Activated T-cell treated with anti-CD3 and anti-CD28 coated beads for 48 hours (primary cell): ENCODE measurements around the gene DNAAF2.
"Not testable (repeated sequence)": the region's sequence is repeated elsewhere in the genome, so short reads cannot be mapped to it uniquely, and the experiment has no call there.

Experiments used
- DNase-seq: peaks from one replicate; pipeline ENCODE4 v3.0.0-alpha.2; 2020; ENCODE audit warnings: low read depth

Gene DNAAF2

GRCh38 chr14:49622022-49622607, 12.9 kb downstream of the DNAAF2 start:
- DNase-seq: no peak

- peak; percentile 55 for DNase-seq
Measured at GRCh38 chr14:49621114-49621881, 13.7 kb downstream of the DNAAF2 start.

DNA sequence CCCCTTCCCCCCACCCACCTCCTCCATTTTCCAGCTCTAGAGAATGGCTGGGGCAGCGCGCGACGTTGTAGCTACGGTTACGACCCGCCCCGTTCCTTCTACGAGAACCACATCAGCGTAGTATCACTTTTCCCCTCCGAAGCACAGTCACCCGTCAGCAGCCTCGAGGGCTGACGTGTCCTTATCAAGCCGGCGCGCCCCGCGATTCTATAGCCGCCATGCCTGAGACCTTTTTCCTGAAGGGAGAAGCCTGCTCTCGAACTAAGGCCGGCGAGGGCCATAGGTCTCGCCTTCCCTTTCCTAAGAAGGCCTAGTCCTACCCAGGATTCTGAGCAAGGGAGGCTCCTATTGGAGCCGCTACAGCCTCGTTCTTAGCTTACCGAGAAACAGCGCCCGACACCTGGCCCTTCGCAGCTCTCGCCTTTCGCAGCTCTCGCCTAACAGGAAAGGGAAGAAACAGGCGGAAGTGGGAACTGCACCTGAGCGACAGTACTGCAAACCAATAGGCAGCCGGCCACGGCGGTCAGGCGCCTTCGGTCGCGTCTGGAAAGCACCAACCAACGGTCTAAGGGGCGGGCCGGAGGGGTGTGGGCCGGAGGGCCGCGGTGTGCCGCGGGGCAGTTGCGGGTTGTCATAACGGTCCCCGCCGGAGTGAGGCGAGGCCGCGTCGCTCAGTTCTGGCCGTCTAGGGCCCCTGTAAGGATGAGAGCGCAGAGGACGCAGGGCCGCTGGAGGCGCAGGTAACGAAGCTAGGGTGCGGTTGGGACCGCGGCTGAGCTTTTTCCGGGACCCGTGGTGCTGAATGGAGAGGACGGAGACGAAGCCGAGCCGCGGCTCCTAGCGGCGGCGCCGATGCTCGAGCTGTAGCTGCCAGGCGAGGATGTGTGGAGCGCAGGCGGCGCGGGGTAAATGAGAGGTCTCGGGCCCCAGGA, 14.6 kb downstream of the DNAAF2 start, which contains the start of the genes MGAT2 and RPL36AL:
Gene MGAT2 (plus strand): TSS at position 618 of the 932 bp plus-strand sequence. CDS start 470 bp downstream, outside the sequence.
Gene RPL36AL (minus strand): TSS at position 445 of the 932 bp plus-strand sequence. CDS start 1,522 bp downstream, outside the sequence.
- DNase-seq: peak; percentile 93

DNA sequence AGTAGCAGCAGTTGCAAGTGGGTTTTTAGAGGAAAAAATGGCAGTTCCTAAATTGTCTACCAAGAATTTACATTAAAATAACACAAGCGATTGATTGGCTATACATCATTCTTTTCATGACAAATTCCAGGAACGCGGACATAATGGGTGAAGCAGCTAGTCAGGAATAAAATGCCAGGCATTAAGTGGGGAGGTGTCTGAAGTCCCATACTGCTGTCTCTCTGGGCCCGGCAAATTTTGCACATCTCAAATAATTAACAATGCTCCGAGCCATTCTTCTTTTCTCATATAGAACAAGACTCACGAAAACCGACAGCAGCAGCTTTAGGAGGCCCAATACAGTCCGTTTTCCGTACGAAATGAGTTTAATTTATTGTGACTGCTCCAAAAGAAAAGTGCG, 15.3 kb downstream of the DNAAF2 start:
- no peak for DNase-seq

- not testable (repeated sequence) for DNase-seq
Measured at GRCh38 chr14:49619273-49619672, 15.8 kb downstream of the DNAAF2 start.

DNA sequence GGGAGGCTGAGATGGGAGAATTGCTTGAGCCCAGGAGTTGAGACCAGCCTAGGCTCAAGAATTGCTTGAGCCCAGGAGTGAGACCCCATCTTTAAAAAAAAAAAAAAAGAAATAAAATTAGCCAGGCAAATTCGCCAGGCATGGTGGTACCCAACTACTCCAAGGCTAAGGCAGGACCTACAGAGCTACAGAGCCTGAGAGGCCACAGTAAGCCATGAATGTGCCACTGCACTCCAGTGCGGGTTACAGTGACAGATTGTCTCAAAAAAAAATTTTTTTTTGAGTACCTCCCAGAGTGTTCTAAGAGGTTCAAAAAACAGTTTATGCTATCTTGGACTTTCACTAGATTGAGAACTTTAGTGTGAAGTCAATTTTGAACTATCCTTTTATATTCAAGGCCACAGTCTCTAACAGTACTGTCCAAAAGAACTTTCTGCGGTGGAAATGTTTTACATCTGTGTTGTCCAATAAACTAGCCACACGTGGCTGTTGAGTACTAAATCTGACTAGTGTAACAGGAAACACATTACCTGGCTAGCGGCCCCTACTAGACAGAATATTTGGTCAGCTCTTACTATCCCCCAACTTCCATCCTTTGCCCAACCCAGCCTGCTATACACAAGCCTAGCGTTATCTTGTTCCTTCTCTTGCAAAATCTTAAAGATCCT, 17.1 kb downstream of the DNAAF2 start:
- DNase-seq: no peak

GRCh38 chr14:49615776-49616175, 19.3 kb downstream of the DNAAF2 start:
- DNase-seq: no peak

- no peak for DNase-seq
Measured at GRCh38 chr14:49614196-49614595, 20.8 kb downstream of the DNAAF2 start.

GRCh38 chr14:49612671-49613070, 22.4 kb downstream of the DNAAF2 start:
- no peak for DNase-seq

DNA sequence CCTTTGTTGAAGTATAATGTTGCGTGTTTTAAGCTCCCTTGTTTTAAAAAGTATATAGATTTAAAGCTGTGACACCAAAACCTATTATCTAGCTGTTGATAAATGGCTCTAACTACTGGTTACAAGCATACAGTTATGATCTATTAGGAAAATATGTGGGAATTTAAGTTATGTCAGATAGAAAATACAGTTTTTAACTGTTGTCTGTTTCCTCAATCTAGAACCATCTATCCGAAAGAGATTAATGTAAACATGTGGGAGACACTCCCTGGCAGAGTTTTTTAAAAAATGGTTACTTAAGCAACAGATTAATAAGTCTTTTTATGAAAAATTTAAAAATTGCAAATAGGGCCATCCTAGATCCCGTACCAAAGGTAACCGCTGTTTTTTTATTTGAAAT, 22.8 kb downstream of the DNAAF2 start:
- DNase-seq: no peak

- no peak for DNase-seq
Measured at GRCh38 chr14:49607583-49607982, 27.5 kb downstream of the DNAAF2 start.

DNA sequence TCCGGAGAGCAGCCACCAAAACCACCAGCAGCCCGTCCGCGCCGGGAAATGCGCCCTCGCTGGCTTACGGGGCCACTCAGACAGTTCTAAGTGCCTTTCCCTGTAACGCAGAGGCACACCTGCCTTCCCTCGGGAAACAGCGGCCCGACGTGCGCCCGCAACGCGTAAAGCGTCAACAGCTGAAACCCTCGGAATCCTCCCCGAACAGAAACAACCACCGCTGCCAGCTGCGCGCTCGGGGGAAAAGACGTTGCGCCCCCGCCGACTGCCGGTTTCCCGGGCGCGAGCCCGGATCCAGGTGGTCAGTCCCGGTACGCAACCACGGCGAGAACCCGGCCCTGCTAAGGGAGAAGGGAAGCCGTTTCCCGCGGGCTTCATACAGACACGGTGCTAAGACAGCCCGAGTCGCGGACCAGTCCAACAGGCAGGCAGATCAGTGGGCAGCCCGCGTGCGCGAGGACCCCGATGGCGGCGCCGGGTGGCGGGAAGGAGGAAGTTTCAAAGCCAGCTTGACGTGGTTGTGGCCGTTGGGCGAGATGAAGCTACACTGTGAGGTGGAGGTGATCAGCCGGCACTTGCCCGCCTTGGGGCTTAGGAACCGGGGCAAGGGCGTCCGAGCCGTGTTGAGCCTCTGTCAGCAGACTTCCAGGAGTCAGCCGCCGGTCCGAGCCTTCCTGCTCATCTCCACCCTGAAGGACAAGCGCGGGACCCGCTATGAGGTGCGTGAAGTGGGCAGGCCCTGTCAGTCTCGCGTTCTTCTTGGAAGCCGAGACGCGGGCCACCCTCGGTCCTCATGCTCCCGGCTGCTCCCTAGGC, 36.4 kb downstream of the DNAAF2 start, which contains the start of gene LRR1:
Gene LRR1 (plus strand): TSS at position 456 of the 816 bp plus-strand sequence. CDS start 81 bp downstream, at position 537.
- DNase-seq: peak; percentile 83

GRCh38 chr14:49598189-49598484, 36.9 kb downstream of the DNAAF2 start:
- DNase-seq: no peak

- DNase-seq: no peak
Measured at GRCh38 chr14:49594347-49595091, 40.5 kb downstream of the DNAAF2 start.

DNA sequence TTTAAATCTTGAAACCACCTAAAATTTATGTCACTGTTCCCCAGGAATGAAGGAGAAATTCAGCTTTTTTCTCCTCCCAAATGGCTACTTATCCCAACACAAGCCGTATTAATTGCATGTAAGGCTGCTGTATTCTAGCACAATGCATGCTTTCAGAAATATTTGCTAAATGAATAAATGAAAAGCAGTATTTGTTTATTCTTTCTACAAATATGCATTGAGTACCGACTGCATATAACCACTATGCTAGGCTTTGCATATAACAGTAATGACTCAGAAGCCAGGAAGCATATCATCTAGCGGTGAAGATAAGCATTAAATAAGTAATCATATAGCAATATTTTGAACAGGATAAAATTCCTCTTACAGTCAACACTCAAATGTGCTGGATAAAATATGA, 42.0 kb downstream of the DNAAF2 start:
- DNase-seq: no peak

GRCh38 chr14:49589387-49589786, 45.7 kb downstream of the DNAAF2 start:
- DNase-seq: no peak

- DNase-seq: no peak
Measured at GRCh38 chr14:49586673-49587460, 48.2 kb downstream of the DNAAF2 start.

- DNase-seq: peak; percentile 98
Measured at GRCh38 chr14:49585803-49586672, 49.0 kb downstream of the DNAAF2 start, which contains the start of gene RPS29. RPS29 (minus strand) TSS chr14:49586380; CDS start chr14:49586346, 34 bp downstream.
